Dedifferentiated amniotic fluid mesenchymal stem cell (primary cell): ENCODE results near the gene ABHD3.
"Not testable (repeated sequence)": the region's sequence is repeated elsewhere in the genome, so short reads cannot be mapped to it uniquely, and the experiment has no call there.

Experiments
- DNase-seq: peaks from one replicate; pipeline ENCODE4 v3.0.0-alpha.2; 2016; ENCODE audit errors: extremely low spot score

ABHD3 gene

GRCh38 chr18:21703241-21703820, 1.2 kb downstream of the ABHD3 start:
- no peak for DNase-seq

DNA sequence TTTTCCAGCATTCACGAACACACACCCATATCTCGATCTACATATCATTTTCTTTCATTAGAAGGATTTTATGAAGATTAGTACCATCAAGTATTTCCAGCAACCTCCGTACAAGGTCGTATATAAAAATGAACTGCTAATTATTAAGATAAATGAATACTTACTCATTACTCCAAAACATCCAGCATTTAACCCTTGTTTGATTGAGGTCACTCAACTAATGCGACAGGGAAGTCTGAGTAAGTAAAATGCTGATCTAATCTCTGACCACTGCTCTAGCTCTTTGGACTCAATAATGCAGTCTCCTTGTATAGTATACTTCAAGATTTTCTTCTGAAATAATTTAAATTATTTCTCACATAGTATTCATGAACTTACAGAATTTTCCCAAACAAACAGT, 2.0 kb downstream of the ABHD3 start:
- DNase-seq, result no peak

DNA sequence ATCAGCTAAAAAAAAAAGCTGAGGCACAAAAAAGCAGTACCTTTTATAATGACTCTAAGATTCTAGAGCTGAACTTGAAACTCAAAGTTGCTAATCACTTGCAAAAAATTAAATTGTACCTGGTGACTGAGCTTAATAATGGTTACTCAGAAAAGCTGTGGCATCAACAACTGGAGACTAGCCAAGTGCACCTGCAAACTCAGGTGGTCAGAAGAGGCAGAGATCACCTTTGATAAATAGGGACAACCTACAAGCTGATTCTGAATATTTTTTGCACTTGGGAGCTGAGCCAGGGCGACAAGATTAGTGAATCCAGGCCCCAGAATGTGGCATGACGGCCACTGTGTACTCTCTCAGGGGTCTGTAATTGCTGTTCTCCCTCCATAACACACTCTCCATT, 3.0 kb downstream of the ABHD3 start:
- no peak for DNase-seq

DNA sequence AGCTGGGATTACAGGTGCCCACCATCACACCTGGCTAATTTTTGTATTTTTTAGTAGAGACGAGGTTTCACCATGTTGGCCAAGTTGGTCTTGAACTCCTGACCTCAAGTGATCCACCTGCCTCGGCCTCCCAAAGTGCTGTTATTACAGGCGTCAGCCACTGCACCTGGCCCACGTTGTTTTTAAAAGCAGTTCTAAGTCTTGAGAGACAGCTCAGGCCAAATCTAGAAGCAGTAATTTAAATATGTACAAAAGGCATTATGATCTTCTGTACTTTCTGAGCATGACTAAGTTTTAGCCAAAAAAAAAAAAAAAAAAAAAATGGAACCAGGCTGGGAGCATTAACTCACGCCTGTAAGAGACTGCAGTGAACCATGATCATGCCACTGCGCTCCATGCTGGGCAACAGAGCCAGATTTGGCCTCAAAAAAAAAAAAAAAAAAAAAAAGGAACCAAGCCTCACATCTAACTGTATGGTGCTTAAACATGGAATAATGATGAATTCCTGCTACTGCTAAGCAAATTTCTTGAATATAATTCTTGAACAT, 4.0 kb downstream of the ABHD3 start:
- DNase-seq, result no peak

DNA sequence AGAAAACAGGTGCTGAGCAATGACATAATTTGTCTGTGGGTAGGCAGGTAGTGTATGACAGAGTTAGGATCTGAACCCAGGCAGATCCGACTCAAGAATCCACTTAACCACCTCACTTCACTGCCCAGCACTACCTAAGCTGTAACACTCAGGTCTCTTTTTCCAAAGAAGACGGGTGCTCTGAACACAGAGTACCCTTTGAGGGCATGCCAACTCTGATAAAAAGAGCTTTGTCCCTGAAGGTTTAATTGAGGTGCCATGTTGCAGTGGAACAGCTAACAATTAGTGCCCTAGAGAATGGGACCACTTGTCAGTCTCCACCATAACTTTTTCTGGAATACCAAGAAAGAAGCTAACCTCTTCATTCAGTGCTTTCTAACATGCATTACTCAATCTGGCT, 11.3 kb downstream of the ABHD3 start:
- DNase-seq, result no peak

GRCh38 chr18:21689736-21690135, 14.8 kb downstream of the ABHD3 start:
- no peak for DNase-seq

- DNase-seq, result no peak
Measured at GRCh38 chr18:21686282-21687105, 18.1 kb downstream of the ABHD3 start.

DNA sequence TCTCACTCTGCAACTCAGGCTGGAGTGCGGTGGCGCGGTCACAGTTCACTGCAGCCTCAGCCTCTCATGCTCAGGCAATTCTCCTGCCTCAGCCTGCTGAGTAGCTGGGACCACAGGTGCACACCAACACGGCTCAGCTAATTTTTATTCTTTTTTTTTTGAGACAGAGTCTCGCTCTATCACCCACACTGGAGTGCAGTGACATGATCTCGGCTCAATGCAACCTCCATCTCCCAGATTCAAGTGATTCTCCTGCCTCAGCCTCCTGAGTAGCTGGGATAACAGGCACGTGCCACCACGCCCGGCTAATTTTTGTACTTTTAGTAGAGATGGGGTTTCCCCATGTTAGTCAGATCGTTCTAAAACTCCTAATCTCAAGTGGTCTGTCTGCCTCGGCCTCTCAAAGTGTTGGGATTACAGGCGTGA, 19.0 kb downstream of the ABHD3 start:
- not testable (repeated sequence) for DNase-seq

GRCh38 chr18:21684731-21685130, 19.8 kb downstream of the ABHD3 start:
- DNase-seq, result no peak

- DNase-seq, result no peak
Measured at GRCh38 chr18:21682371-21683051, 22.1 kb downstream of the ABHD3 start.

GRCh38 chr18:21680161-21680560, 24.4 kb downstream of the ABHD3 start:
- DNase-seq, result no peak

DNA sequence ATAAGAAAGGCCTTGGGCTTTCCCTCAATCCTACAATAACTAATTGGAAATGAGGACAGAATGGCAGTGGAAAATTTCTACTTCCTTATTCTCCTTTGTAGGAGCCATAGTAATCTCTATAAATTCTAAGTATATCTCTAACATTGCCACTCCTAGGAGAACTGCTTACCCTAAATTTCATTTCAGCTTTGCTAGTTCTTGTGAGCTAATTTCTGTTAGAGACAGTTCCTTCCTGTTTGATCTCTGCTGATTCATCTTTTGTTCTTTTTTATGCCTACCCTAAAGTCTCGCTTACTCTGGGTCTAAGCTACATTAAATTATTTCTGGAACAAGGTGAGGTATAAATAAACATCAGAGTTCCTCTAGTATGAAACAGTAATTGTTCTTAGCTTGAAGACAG, 25.7 kb downstream of the ABHD3 start:
- DNase-seq, result no peak

DNA sequence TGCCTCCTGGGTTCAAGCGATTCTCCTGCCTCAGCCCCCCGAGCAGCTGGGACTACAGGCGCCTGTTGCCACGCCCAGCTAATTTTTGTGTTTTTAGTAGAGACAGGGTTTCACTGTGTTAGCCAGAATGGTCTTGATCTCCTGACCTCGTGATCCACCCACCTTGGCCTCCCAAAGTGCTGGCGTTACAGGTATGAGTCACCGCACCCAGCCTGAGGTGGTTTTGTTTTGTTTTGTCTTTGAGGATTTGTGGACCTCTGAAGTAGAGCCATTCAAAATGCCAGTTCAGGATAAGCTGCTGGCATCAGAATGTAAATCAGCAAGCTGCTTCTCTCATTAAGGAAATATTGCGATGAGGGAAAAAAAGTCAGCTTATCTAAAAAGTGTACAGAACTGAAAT, 29.2 kb downstream of the ABHD3 start:
- not testable (repeated sequence) for DNase-seq

DNA sequence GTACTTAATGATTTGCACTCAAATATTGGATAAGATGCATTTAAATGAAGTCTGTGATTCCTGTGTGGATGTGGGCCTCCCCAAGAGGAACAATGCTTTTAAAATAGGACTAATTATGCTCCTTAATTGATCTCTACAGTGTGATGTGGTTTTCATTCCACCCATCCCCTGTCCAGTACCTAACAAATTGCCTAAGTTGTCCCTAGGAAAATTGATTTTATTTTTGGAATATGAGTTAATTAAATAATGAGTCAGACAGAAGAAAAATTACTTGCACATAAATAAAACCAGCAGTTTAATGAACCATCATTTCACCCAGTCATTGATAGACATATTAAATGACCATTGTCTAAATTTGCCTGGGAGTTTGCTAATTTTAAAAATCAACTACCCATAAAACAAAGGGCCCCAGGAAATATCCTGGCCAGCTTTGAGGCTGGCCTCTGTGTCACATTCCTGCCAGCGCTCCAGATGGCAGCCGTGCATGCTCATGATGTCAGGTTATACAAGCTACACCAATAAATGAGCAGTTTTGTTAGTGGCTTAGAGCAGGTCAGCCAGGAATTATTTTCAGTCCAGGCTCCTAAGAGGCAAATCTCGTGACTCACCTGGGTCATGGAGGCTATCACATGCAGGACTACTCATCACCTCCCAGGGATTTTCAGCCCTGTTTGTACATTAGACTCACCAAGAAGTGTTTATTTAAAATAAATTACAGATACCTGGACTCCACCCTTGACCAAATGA, 31.9 kb downstream of the ABHD3 start:
- DNase-seq, result no peak

DNA sequence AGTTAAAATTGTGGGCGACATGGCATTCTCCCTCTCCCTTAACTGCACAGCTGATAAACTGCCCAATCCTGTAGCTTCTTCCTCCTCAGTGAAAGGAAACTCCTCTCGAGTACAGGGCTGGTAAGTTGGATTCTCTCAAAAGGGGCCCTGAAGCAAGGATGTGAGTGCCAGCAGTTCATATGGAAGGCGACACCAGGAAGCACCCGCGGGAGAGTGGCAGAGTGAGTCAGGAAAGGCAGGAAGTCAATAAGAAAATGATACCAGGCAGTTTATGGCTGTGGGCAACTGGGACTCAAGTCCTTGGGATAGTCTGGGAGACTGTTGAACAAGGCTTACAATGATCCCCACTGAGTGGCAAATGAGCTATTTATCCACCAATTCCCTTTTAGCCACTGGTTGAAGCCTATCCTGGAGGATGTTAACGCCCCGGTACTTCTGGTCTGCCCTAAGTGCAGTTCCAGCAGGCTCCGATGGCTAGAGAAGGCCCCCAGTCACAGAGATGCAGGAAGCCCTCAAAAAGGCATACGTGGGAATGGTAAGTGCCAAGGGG, 34.8 kb downstream of the ABHD3 start:
- DNase-seq, result no peak

DNA sequence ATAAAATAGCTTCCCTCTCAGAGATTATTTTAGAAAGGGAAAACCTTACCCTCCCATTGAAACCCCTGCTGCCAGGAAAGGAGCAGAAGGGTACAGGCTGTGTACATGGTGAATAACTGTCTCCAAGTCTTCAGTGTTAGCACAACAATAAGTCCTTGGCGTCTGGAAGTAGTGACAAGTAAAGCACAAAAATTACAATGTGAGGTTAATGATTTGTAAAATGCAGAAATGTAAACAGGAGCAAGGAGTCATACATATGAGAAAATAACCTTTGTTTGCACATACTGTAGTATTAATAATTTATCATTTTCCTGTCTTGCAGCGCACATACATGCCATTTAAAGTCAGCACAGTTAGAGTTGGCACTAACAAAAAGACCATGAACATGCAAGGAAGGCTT, 40.5 kb downstream of the ABHD3 start:
- DNase-seq, result no peak

GRCh38 chr18:21663578-21663977, 41.0 kb downstream of the ABHD3 start:
- DNase-seq, result no peak

DNA sequence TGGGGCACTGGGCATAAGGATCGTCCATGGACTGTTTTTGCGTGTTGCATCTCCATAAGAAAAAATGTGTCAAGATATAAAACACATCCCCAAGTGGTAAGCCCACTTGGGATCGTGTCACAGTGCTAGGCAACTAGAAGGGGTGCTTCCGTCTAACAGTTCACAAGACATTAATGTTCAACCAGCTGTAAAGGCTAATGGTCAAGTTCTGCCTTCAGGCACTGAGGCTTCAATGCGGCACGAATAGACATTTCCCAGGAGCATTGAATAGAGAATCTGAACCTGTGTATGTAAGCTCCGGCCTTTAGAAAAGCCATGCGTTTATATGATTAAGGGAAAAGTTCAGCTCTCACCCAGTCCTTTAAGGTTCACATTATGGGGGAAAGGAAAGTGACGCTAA, 42.0 kb downstream of the ABHD3 start:
- DNase-seq, result no peak

- DNase-seq, result no peak
Measured at GRCh38 chr18:21660078-21660477, 44.5 kb downstream of the ABHD3 start.

DNA sequence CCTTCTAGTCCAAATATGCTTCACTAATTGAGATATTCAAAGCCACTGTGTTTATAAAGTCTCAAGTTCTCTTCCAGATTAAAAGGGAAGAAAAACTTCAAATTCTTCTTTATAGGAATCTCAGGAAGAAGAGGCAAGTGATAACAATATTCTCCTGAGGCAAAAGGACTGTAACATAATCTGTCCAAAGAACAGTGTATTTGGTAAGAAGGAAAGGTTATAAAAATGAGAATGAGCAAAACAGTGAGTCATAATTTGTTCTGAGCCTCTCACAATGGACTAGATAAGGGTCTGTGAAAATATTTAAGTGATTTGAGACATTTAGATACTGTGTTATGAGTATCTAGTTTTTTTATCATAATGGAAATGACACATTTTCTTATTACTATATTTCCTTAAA, 48.2 kb downstream of the ABHD3 start:
- DNase-seq, result peak; percentile 18

- DNase-seq, result no peak
Measured at GRCh38 chr18:21653361-21653760, 51.2 kb downstream of the ABHD3 start.

DNA sequence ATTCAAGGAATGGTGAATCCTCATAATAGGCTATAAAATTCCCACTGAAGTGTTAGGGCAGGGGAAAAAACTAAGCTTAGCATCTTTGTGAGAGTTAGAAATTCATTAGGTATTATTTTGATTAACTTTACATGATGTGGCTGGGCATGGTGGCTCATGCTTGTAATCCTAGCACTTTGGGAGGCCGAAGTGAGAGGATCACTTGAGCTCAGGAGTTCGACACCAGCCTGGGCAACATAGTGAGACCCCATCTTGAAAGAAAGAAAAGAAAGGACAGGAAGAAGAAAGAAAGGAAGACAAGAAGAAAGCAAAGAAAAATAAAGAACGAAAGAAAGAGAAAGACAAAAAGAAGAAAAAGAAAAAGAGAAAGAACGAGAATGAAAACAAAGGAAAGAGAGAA, 52.5 kb downstream of the ABHD3 start:
- no peak for DNase-seq
